HepG2 (cell line): ENCODE measurements around the gene ACSF3. TPM values are rescaled to one million over a fixed set of nuclear protein-coding genes. Genes with fewer than 3 reads are reported as not detected.
A peak's percentile ranks its signal among the peaks of the same experiment; 100 is the strongest.

Experiments
- ATAC-seq: fragments of 200-7000 bp; cut with Tn5 transposase; 3 replicates; pipeline ENCODE4 v1.9.1; 2020; ENCODE audit warnings: mild to moderate bottlenecking, moderate library complexity
- BruUV-seq: library from RNA; stranded (reverse); fragments of 400-500 nt; replicated peaks from 2 replicates; lab custom pipeline; 2021; lab: Mats Ljungman, UMichigan
- CTCF ChIA-PET: fragments of 300-600 bp; formaldehyde crosslinking; extraction: SDS; loops from one replicate; lab custom pipeline; 2021; ENCODE audit warnings: low total read pairs, inconsistent platforms, low intra/inter-chr PET ratio; lab: Yijun Ruan, JAX
- POLR2A ChIA-PET: fragments of 350-600 bp; sonication (Branson Sonifier 250); formaldehyde crosslinking; loops from one replicate; lab custom pipeline; 2020; ENCODE audit warnings: antibody characterized with exemption, inconsistent platforms; lab: Yijun Ruan, JAX
- DNase-seq: peaks from one replicate; pipeline ENCODE4 v3.0.0-alpha.2; 2015; ENCODE audit warnings: low spot score
- FAIRE-seq: peaks from 3 replicates; lab custom pipeline; 2011; peaks lifted over from hg19 to GRCh38; lab: Jason Lieb, UNC
- H2AFZ ChIP-seq: one replicate; pipeline ENCODE4 v1.6.1; 2011; ENCODE audit warnings: low read length, inconsistent platforms
- H3K27ac ChIP-seq: fragments of 300-600 bp; 3 replicates; pipeline ENCODE4 v1.8.0; 2011; ENCODE audit warnings: mixed run types, mild to moderate bottlenecking, mixed read lengths, low read length, inconsistent platforms; ENCODE audit not compliant: insufficient read depth; ENCODE audit errors: extremely low read length
- H3K27me3 ChIP-seq, 2 experiments: fragments of 200-600 bp in 1 of 2; 2 replicates in 1 of 2; 3 replicates in 1 of 2; pipeline versions ENCODE4 v1.6.0 to v1.8.0; 2011; ENCODE audit warnings: low read length in 2 of 2, mild to moderate bottlenecking in 2 of 2, moderate library complexity in 2 of 2, inconsistent platforms in 1 of 2; ENCODE audit not compliant: insufficient read depth in 2 of 2, control insufficient read depth in 1 of 2
- H3K36me3 ChIP-seq, 2 experiments: fragments of 200-600 bp in 1 of 2; replicated peaks in 1 of 2; 2 replicates in 1 of 2; 3 replicates in 1 of 2; pipeline versions ENCODE4 v1.5.1 to v1.8.0; 2011; ENCODE audit warnings: low read length in 2 of 2, inconsistent platforms in 1 of 2; ENCODE audit not compliant: insufficient read depth in 2 of 2, control insufficient read depth in 1 of 2
- H3K4me1 ChIP-seq: 2 replicates; pipeline ENCODE4 v1.5.1; 2012; ENCODE audit warnings: low read length, inconsistent platforms; ENCODE audit not compliant: insufficient read depth
- H3K4me2 ChIP-seq: 2 replicates; pipeline ENCODE4 v1.6.0; 2011; ENCODE audit warnings: low read depth, low read length, inconsistent platforms
- H3K4me3 ChIP-seq, 3 experiments: fragments of 200-600 bp in 1 of 3; sonication (generic), shearing (Covaris generic) in 1 of 3; replicated peaks in 1 of 3; 2 replicates each; pipeline ENCODE4 v1.5.1; 2011 to 2016; ENCODE audit warnings: low read length in 3 of 3, inconsistent platforms in 2 of 3, low read depth in 2 of 3, mild to moderate bottlenecking in 2 of 3, control low read depth in 1 of 3, mixed read lengths in 1 of 3; ENCODE audit not compliant: insufficient read depth in 1 of 3
- H3K79me2 ChIP-seq: one replicate; pipeline ENCODE4 v1.6.1; 2011; ENCODE audit warnings: low read length, inconsistent platforms; ENCODE audit not compliant: insufficient read depth
- H3K9ac ChIP-seq: 2 replicates; pipeline ENCODE4 v1.6.0; 2011; ENCODE audit warnings: mild to moderate bottlenecking, low read depth, low read length, inconsistent platforms; ENCODE audit not compliant: insufficient read depth
- H3K9me3 ChIP-seq: 2 replicates; pipeline ENCODE4 v1.5.1; 2012; ENCODE audit warnings: mild to moderate bottlenecking, low read length
- H4K20me1 ChIP-seq: 2 replicates; pipeline ENCODE4 v1.6.0; 2011; ENCODE audit warnings: inconsistent platforms, mild to moderate bottlenecking, low read length, moderate library complexity; ENCODE audit not compliant: insufficient read depth
- AGO2 ChIP-seq: fragments of 200-400 bp; formaldehyde crosslinking; optimal IDR thresholded peaks from 2 replicates; pipeline ENCODE3; 2017; ENCODE audit warnings: mild to moderate bottlenecking, low read depth, low read length, moderate library complexity
- TRAFD1 ChIP-seq: sonication (generic); formaldehyde crosslinking; IDR thresholded peaks from 2 replicates; pipeline ENCODE4 v1.5.1; 2020; ENCODE audit warnings: missing genetic modification reagents, mild to moderate bottlenecking, borderline replicate concordance
- TRIM24 ChIP-seq: sonication (generic); formaldehyde crosslinking; IDR thresholded peaks from 2 replicates; pipeline ENCODE4 v1.8.0; 2022; ENCODE audit warnings: mild to moderate bottlenecking, missing genetic modification reagents
- ZSCAN31 ChIP-seq: sonication (generic); formaldehyde crosslinking; IDR thresholded peaks from 2 replicates; pipeline ENCODE4 v1.5.0; 2020; ENCODE audit warnings: low read depth, mild to moderate bottlenecking, missing genetic modification reagents
- WGBS: methylation state at CpG from one replicate; pipeline ENCODE4 v1.1.6; 2017; ENCODE audit warnings: low lambda C conversion rate; 5-methylcytosine and 5-hydroxymethylcytosine counted together
- in situ Hi-C: cut with HindIII; loops from 2 replicates; pipeline ENCODE4 v1.10.0; 2017; ENCODE audit warnings: low pct_unique_long_range_greater_than_20kb; ENCODE audit not compliant: extremely low pct_ligation_motif_present
- intact Hi-C: fragments of 100-400 bp; cut with micrococcal nuclease; formaldehyde crosslinking; loops from one replicate; pipeline ENCODE4 v1.10.0; 2022; ENCODE audit not compliant: unreplicated experiment
- polyA plus RNA-seq, 8 experiments: library from polyadenylated mRNA; depleted of rRNA in 3 of 8; stranded (reverse) in 7 of 8; unstranded in 1 of 8; fragments of >200 nt; fragmentation: Illumina TruSeq in 4 of 8; extraction: Trizol in 4 of 8; gene quantifications; 2 replicates each; pipeline versions ENCODE4 v1.2.1 to v1.2.3, GENCODE V29; 2011 to 2016; ENCODE audit warnings: low read depth in 4 of 8, missing spikeins in 1 of 8, mixed read lengths in 1 of 8; ENCODE audit not compliant: insufficient read depth in 1 of 8
- total RNA-seq, 5 experiments: library from RNA; depleted of rRNA; stranded (reverse); fragments of >200 nt; fragmentation: Illumina TruSeq; extraction: Trizol; gene quantifications; 2 replicates each; pipeline ENCODE4 v1.2.3, GENCODE V29; 2016; ENCODE audit warnings: low read depth in 1 of 5
- TF ChIP-seq, protein P1 (sequence below): sonication (generic); formaldehyde crosslinking; IDR thresholded peaks from 2 replicates; pipeline ENCODE4 v1.5.1; 2020; ENCODE audit warnings: missing genetic modification reagents, mild to moderate bottlenecking, borderline replicate concordance

Gene ACSF3
- total and polyA plus RNA-seq, 2 of the 13 experiments (the other 11 are each of a cell fraction or from before 2014, with no cell fraction given): 14.9 to 30.6 TPM

GRCh38 chr16:89121691-89122321, 28.2 kb downstream of the ACSF3 start:
- Histone ChIP-seq H2AFZ (no peak overlapping the region), H3K36me3 (peaks cover 21 to 29% of the 10 kb centered on the region in 2 experiments; a peak in 4 of 5 replicates), H3K9ac (no peak overlapping the region), H3K27ac (no peak overlapping the region), H3K4me1 (peaks cover 12% of the 10 kb centered on the region), H3K9me3 (no peaks in the 10 kb centered on the region; the same call in 1 of the 2 replicates), H3K27me3 (no peaks in the 10 kb centered on the region), H4K20me1 (no peaks in the 10 kb centered on the region; the same call in 1 of the 2 replicates), H3K79me2 (no peaks in the 10 kb centered on the region), H3K4me3 (no peak overlapping the region), H3K4me2 (no peak overlapping the region)
- intact Hi-C loops (no loop called here), in situ Hi-C loops (no loop called here)
- WGBS: over 99% methylated on average over 11 of the region's 24 CpGs
- TF ChIP-seq TRIM24 (CRISPR knock-in tag) (no peak), AGO2 (peak; percentile 53)
- ATAC-seq (no peak), FAIRE-seq (no peak), DNase-seq (no peak)
- ChIA-PET CTCF (no interaction called here), POLR2A (no interaction called here)
- no TSS peak for BruUV-seq

DNA sequence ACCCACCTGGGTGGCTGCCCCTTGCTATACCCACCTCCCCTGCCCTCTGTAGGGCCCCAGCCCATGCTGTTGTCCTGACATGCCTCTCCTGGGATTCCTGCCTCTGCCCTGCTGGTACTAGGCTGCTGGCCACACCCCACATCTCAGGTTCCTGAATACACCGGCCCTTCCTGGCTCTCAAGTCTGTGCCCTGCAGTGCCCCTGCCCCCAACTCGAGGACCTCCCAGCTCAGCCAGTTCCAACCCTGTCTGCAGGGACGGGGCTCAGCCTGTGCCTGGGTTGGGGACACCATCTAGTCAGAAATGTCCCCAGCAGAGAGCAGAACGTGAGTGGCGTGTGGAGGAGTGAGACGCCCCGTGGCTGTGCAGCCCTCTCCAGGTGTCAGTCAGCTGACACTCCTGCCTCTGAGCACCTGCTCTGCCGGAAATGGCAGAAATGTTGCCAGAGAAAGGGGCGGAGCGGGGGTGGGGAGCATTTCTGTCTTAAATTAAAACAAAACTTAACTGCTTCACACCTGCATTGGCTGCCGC, 28.7 kb downstream of the ACSF3 start:
- Histone ChIP-seq H3K27ac (no peak overlapping the region), H3K4me3 (no peak overlapping the region), H3K9ac (no peak overlapping the region), H3K79me2 (no peaks in the 10 kb centered on the region), H2AFZ (no peak overlapping the region), H3K4me2 (no peak overlapping the region), H3K36me3 (peaks cover 16 to 24% of the 10 kb centered on the region in 2 experiments; a peak in 4 of 5 replicates), H3K4me1 (peaks cover 12% of the 10 kb centered on the region), H4K20me1 (no peaks in the 10 kb centered on the region; the same call in 1 of the 2 replicates)
- ATAC-seq (no peak), DNase-seq (no peak), FAIRE-seq (no peak)
- WGBS: 91% methylated on average over 11 of the region's 11 CpGs
- TF ChIP-seq TRAFD1 (CRISPR knock-in tag): no peak
- TF ChIP-seq, protein P1, sequence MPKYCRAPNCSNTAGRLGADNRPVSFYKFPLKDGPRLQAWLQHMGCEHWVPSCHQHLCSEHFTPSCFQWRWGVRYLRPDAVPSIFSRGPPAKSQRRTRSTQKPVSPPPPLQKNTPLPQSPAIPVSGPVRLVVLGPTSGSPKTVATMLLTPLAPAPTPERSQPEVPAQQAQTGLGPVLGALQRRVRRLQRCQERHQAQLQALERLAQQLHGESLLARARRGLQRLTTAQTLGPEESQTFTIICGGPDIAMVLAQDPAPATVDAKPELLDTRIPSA (CRISPR knock-in tag): no peak
- TF ChIP-seq ZSCAN31 (CRISPR knock-in tag): no peak
- peak; percentile 13 for TF ChIP-seq AGO2
- TF ChIP-seq, all 625 proteins: peak for 1
- intact Hi-C loops (no loop called here), in situ Hi-C loops (no loop called here)
- CTCF ChIA-PET: no interaction called here
- POLR2A ChIA-PET: no interaction called here
- H3K27me3 ChIP-seq: no peaks in the 10 kb centered on the region
- no peaks in the 10 kb centered on the region; the same call in 1 of the 2 replicates for H3K9me3 ChIP-seq
- no TSS peak for BruUV-seq
